Measurements from ENCODE around the gene NEK10. TPM values are rescaled to one million over a fixed set of nuclear protein-coding genes. Genes with fewer than 3 reads are reported as not detected.

NEK10 gene
- total RNA-seq, 1 experiment from 2014 or later, result 1.7 TPM

DNA sequence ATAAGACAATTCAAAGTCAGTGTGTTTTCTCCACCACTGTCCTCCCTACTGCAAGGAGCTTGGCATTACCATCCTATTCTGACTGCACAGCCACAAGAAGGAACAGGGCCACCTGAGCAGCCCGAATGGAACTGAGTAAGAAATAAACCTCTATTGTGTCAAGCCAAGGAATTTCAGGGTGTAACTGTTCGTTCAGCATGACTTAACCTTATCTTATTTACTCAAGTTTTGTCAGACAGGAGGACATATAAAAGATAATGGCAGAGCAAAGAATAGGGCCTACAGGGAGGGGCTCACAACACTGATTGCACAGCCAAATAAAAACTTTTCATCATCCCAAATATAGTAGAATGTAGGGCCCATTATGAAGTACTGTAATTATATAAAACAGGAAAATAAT lies 236.1 kb downstream of the NEK10 start:
- Histone ChIP-seq H3K36me3 (ENCODE audit: low read depth, low read length) (no peaks in the 10 kb centered on the region), H3K9me2 (replicated peaks; ENCODE audit: low read length) (no peaks in the 10 kb centered on the region), H3K27me3 (ENCODE audit: low read length) (peaks cover 22% of the 10 kb centered on the region), H2AFZ (ENCODE audit: low read length) (no peak overlapping the region), H3K9me3 (ENCODE audit: low read length) (no peaks in the 10 kb centered on the region), H3K79me2 (ENCODE audit: low read length) (no peaks in the 10 kb centered on the region), H3K4me2 (ENCODE audit: low read length) (no peak overlapping the region), H4K20me1 (ENCODE audit: low read length) (no peaks in the 10 kb centered on the region), H3K9ac (ENCODE audit: low read length) (no peak overlapping the region), H3K27ac (ENCODE audit: low read length) (no peak overlapping the region), H3K4me1 (ENCODE audit: insufficient read depth, low read length) (no peaks in the 10 kb centered on the region), H3K4me3 (ENCODE audit: low read length) (no peak overlapping the region), H3F3A (ENCODE audit: low read length, unreplicated experiment) (no peaks in the 10 kb centered on the region)
- ATAC-seq (no peak), DNase-seq (no peak)
- TF ChIP-seq, protein P1, sequence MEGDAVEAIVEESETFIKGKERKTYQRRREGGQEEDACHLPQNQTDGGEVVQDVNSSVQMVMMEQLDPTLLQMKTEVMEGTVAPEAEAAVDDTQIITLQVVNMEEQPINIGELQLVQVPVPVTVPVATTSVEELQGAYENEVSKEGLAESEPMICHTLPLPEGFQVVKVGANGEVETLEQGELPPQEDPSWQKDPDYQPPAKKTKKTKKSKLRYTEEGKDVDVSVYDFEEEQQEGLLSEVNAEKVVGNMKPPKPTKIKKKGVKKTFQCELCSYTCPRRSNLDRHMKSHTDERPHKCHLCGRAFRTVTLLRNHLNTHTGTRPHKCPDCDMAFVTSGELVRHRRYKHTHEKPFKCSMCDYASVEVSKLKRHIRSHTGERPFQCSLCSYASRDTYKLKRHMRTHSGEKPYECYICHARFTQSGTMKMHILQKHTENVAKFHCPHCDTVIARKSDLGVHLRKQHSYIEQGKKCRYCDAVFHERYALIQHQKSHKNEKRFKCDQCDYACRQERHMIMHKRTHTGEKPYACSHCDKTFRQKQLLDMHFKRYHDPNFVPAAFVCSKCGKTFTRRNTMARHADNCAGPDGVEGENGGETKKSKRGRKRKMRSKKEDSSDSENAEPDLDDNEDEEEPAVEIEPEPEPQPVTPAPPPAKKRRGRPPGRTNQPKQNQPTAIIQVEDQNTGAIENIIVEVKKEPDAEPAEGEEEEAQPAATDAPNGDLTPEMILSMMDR (conservative IDR thresholded peaks at IDR 0.05; ENCODE audit: low read depth, low read length), result no peak
- TF ChIP-seq EZH2phosphoT487 (IDR thresholded peaks at IDR 0.05; ENCODE audit: borderline replicate concordance, low read length) (no peak), EZH2 (IDR thresholded peaks at IDR 0.05; ENCODE audit: low read length, unreplicated experiment) (no peak)
- ChIA-PET CTCF (interaction anchor here (0.6 kb wide), 1 partner anchor 10 kb away, joined by 3 read pairs; no protein-coding TSS in a partner anchor), POLR2A (ENCODE audit: unreplicated experiment) (no interaction called here)
- intact Hi-C loops (cut with micrococcal nuclease), result loop anchor here (5.0 to 10.0 kb wide), 2 partner anchors 334 to 1192 kb away; no protein-coding TSS in a partner anchor
- no TSS peak for BruUV-seq (replicated peaks)

DNA sequence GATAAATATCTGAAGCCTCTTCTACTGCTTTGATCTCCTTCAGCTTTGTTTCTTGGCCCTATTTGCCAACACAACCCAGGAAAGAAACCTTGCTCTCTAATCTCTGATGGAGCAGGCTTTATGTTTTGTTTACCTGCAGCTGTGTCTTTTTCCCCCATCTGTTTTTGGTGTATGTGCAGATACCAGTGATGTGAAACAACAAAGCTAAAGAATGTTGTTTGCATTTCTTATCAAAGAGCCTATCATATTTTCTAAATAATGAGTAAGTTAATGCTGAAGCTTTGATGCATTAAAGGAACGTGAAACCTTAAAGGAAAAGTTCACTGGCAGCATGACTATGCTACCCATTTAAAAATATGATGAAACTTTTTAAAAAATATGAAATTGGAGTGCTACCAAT lies 238.4 kb downstream of the NEK10 start:
- H2AFZ ChIP-seq (ENCODE audit: low read length), result no peak overlapping the region
- no peaks in the 10 kb centered on the region for H3K9me2 ChIP-seq (replicated peaks; ENCODE audit: low read length)
- H3K79me2 ChIP-seq (ENCODE audit: low read length), result no peaks in the 10 kb centered on the region
- no peak overlapping the region for H3K4me2 ChIP-seq (ENCODE audit: low read length)
- no peak overlapping the region for H3K4me3 ChIP-seq (ENCODE audit: low read length)
- no peak overlapping the region for H3K27ac ChIP-seq (ENCODE audit: low read length)
- H3K36me3 ChIP-seq (ENCODE audit: low read depth, low read length), result no peaks in the 10 kb centered on the region
- no peak overlapping the region for H3K9ac ChIP-seq (ENCODE audit: low read length)
- no peaks in the 10 kb centered on the region for H4K20me1 ChIP-seq (ENCODE audit: low read length)
- DNase-seq (no peak), ATAC-seq (no peak)
- ChIA-PET POLR2A (ENCODE audit: unreplicated experiment) (no interaction called here), CTCF (no interaction called here)
- intact Hi-C loops (cut with micrococcal nuclease), result loop anchor here (5.0 to 10.0 kb wide), 2 partner anchors 337 to 1194 kb away; no protein-coding TSS in a partner anchor
- peaks cover 21% of the 10 kb centered on the region; the same call in 1 of the 2 replicates for H3K27me3 ChIP-seq (ENCODE audit: low read length)
- no peaks in the 10 kb centered on the region for H3K4me1 ChIP-seq (ENCODE audit: insufficient read depth, low read length)
- BruUV-seq (replicated peaks), result no TSS peak
- no peaks in the 10 kb centered on the region for H3F3A ChIP-seq (ENCODE audit: low read length, unreplicated experiment)
- TF ChIP-seq, protein P1 (conservative IDR thresholded peaks at IDR 0.05; ENCODE audit: low read depth, low read length), result no peak
- TF ChIP-seq EZH2 (IDR thresholded peaks at IDR 0.05; ENCODE audit: low read length, unreplicated experiment), result no peak
- no peak for TF ChIP-seq EZH2phosphoT487 (IDR thresholded peaks at IDR 0.05; ENCODE audit: borderline replicate concordance, low read length)
- no peaks in the 10 kb centered on the region for H3K9me3 ChIP-seq (ENCODE audit: low read length)

DNA sequence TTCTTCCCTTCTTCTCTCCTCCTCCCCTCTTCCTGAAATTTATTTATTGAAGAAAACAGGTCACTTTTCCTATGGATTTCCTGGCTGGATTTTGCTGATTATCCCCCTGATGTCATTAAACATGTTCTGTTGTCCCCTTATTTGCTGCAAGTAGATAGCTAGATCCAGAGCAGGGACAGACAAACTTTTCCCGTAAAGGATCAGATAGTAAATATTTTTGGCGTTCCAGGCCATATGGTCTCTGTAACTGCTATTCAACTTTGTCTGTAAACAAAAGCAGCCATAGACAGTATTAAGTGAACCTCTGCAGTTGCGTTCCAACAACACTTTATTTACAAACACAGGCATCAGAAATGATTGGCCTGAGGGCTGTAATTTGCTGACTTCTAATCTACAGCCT lies 241.3 kb downstream of the NEK10 start:
- ChIA-PET CTCF (no interaction called here), POLR2A (ENCODE audit: unreplicated experiment) (no interaction called here)
- no peak overlapping the region for H3K4me3 ChIP-seq (ENCODE audit: low read length)
- no peak overlapping the region for H3K4me2 ChIP-seq (ENCODE audit: low read length)
- H3K9me3 ChIP-seq (ENCODE audit: low read length), result no peaks in the 10 kb centered on the region
- no peaks in the 10 kb centered on the region for H3K4me1 ChIP-seq (ENCODE audit: insufficient read depth, low read length)
- intact Hi-C loops (cut with micrococcal nuclease), result no loop called here
- TF ChIP-seq EZH2 (IDR thresholded peaks at IDR 0.05; ENCODE audit: low read length, unreplicated experiment) (no peak), EZH2phosphoT487 (IDR thresholded peaks at IDR 0.05; ENCODE audit: borderline replicate concordance, low read length) (no peak)
- TF ChIP-seq, protein P1 (conservative IDR thresholded peaks at IDR 0.05; ENCODE audit: low read depth, low read length), result no peak
- no peaks in the 10 kb centered on the region for H3F3A ChIP-seq (ENCODE audit: low read length, unreplicated experiment)
- no peaks in the 10 kb centered on the region for H3K79me2 ChIP-seq (ENCODE audit: low read length)
- DNase-seq (no peak), ATAC-seq (no peak)
- no peak overlapping the region for H2AFZ ChIP-seq (ENCODE audit: low read length)
- no peaks in the 10 kb centered on the region for H3K9me2 ChIP-seq (replicated peaks; ENCODE audit: low read length)
- H4K20me1 ChIP-seq (ENCODE audit: low read length), result no peaks in the 10 kb centered on the region
- BruUV-seq (replicated peaks), result no TSS peak
- no peaks in the 10 kb centered on the region for H3K36me3 ChIP-seq (ENCODE audit: low read depth, low read length)
- peaks cover 45% of the 10 kb centered on the region for H3K27me3 ChIP-seq (ENCODE audit: low read length)
- no peak overlapping the region for H3K27ac ChIP-seq (ENCODE audit: low read length)
- H3K9ac ChIP-seq (ENCODE audit: low read length), result no peak overlapping the region

Measured in PC-3 (cell line).